ENCODE measurements around the gene OR2C3.

DNA sequence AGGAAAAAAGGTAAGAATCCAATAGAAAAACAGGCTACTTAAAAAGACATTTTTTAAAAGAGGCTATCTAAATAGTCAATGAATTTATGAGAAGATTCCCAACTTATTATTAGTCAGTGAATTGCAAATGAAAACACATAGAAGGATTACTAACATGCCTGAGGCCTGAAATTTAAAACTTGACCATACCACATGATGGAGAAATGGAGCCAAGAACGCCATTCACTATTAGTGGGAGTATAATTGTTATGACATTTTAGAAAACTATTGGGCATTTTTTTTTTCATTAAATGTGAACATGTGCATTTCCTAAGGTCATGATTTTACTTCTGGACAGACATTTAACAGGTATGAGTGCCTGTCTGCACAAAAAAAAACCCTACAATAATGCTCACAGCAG lies 53.5 kb downstream of the OR2C3 start:
- TF ChIP-seq CTCF (IDR thresholded peaks at IDR 0.05) (no peak), POLR2A (IDR thresholded peaks at IDR 0.05) (no peak)
